ENCODE data around the gene CASP9. TPM values are rescaled to one million over a fixed set of nuclear protein-coding genes. Genes with fewer than 3 reads are reported as not detected.

CASP9 gene
- total RNA-seq, 1 donor from 2014 or later: 8.5 TPM

DNA sequence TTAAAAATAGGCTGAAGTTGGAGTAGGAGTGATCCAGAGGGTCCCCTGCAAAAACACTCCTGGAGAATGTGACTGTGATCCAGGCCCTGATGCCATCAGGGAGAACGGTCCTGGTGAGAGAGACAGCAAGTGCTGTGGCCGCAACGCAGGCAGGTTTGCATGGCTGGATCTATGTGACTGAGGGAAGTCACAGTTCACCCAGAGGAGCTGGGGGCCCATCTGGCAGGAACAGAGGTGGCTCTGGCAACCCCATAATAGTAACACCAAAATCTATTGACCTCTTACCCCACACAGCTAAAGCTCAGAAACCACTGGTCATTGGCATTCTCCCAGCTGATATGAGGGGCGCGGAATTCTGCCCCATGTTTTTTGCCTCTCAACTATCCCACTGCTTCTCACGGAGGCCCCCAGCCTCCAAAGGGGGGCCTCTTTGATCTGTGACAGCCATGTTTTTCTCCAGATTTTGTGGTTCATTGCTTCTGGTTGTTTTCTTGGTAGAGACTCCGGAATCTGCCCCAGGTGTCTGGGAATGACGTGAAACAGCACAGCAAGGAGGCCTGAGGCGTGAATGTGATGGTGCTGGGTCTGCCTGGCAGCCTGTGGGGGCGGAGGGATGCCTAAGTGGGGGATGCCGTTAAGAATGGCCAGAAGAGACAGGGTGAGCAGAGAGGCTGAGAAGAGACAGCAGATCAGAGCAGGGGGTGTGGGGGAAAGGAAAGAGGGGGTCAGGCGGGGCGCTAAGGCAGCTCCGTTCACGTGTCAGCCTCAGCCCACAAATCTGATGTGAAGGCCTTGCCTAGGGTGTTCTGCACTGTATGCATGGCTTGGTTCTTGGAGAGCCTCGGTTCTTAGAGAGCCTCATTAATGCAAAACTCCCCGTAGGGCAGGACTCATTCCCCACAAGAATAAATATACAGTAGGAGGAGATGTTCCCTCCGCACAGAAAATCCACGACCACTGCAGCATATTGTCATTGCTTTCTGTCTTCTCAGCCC is 23.5 kb downstream of the CASP9 start:
- no peak for DNase-seq (ENCODE audit: low read depth)
- Mint-ChIP-seq H3K36me3 (ENCODE audit: low read depth, unreplicated experiment) (peaks cover 4% of the 10 kb centered on the region), H3K4me3 (ENCODE audit: unreplicated experiment) (no peak overlapping the region), H3K4me1 (ENCODE audit: low read depth, unreplicated experiment) (no peaks in the 10 kb centered on the region), H3K9me3 (ENCODE audit: unreplicated experiment) (no peaks in the 10 kb centered on the region), H3K27me3 (ENCODE audit: low read depth, unreplicated experiment) (no peaks in the 10 kb centered on the region), H3K27ac (ENCODE audit: unreplicated experiment) (no peak overlapping the region)
- Histone ChIP-seq H3K36me3 (ENCODE audit: insufficient read depth, low read length) (no peaks in the 10 kb centered on the region), H3K27me3 (ENCODE audit: insufficient read depth, low read length) (no peaks in the 10 kb centered on the region), H3K4me2 (ENCODE audit: low read length) (no peak overlapping the region), H3K27ac (ENCODE audit: low read depth, low read length) (no peak overlapping the region), H2AFZ (ENCODE audit: low read depth, low read length) (no peak overlapping the region), H3K4me3 (ENCODE audit: insufficient read depth, low read depth, low read length) (no peak overlapping the region), H3K9ac (ENCODE audit: low read length) (no peak overlapping the region), H3K4me1 (ENCODE audit: insufficient read depth, low read length) (no peaks in the 10 kb centered on the region), H4K20me1 (ENCODE audit: insufficient read depth, low read length) (no peaks in the 10 kb centered on the region), H3K79me2 (ENCODE audit: insufficient read depth, low read length) (no peaks in the 10 kb centered on the region), H3K9me3 (ENCODE audit: insufficient read depth, low read depth, low read length) (no peaks in the 10 kb centered on the region)
- FAIRE-seq: no peak
- no peak for TF ChIP-seq EZH2 (IDR thresholded peaks at IDR 0.05; ENCODE audit: insufficient read depth, low read length)
- TF ChIP-seq, protein P1, sequence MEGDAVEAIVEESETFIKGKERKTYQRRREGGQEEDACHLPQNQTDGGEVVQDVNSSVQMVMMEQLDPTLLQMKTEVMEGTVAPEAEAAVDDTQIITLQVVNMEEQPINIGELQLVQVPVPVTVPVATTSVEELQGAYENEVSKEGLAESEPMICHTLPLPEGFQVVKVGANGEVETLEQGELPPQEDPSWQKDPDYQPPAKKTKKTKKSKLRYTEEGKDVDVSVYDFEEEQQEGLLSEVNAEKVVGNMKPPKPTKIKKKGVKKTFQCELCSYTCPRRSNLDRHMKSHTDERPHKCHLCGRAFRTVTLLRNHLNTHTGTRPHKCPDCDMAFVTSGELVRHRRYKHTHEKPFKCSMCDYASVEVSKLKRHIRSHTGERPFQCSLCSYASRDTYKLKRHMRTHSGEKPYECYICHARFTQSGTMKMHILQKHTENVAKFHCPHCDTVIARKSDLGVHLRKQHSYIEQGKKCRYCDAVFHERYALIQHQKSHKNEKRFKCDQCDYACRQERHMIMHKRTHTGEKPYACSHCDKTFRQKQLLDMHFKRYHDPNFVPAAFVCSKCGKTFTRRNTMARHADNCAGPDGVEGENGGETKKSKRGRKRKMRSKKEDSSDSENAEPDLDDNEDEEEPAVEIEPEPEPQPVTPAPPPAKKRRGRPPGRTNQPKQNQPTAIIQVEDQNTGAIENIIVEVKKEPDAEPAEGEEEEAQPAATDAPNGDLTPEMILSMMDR (IDR thresholded peaks at IDR 0.05; ENCODE audit: insufficient read depth, low read depth, low read length): no peak

DNA sequence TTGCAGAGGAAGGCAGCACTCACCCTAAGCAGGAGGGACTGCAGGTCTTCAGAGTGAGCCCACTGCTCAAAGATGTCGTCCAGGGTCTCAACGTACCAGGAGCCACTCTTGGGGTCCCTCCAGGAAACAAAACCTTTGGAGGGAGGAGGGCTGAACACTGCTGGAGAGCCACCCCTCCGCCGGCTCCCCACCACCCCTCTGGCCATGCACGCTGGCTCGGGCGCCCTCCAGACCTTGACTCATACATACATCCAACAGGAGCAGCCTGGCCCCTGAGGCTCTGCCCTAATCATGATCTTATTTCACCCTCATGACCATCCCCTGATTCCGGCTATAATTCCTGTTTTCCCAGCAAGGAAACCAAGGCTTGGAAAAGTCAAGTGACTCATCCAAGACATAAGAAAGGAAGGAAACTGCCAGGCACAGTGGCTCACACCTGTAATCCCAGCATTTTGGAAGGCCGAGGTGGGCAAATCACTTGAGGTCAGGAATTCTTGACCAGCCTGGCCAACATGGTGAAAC is 30.1 kb downstream of the CASP9 start:
- TF ChIP-seq, protein P1 (IDR thresholded peaks at IDR 0.05; ENCODE audit: insufficient read depth, low read depth, low read length): no peak
- TF ChIP-seq EZH2 (IDR thresholded peaks at IDR 0.05; ENCODE audit: insufficient read depth, low read length): no peak
- Histone ChIP-seq H4K20me1 (ENCODE audit: insufficient read depth, low read length) (no peaks in the 10 kb centered on the region), H3K27ac (ENCODE audit: low read depth, low read length) (no peak overlapping the region), H3K9me3 (ENCODE audit: insufficient read depth, low read depth, low read length) (no peaks in the 10 kb centered on the region), H3K79me2 (ENCODE audit: insufficient read depth, low read length) (no peaks in the 10 kb centered on the region), H3K4me1 (ENCODE audit: insufficient read depth, low read length) (no peaks in the 10 kb centered on the region), H3K9ac (ENCODE audit: low read length) (no peak overlapping the region), H3K4me3 (ENCODE audit: insufficient read depth, low read depth, low read length) (no peak overlapping the region), H2AFZ (ENCODE audit: low read depth, low read length) (no peak overlapping the region), H3K4me2 (ENCODE audit: low read length) (no peak overlapping the region), H3K36me3 (ENCODE audit: insufficient read depth, low read length) (no peaks in the 10 kb centered on the region), H3K27me3 (ENCODE audit: insufficient read depth, low read length) (no peaks in the 10 kb centered on the region)
- Mint-ChIP-seq H3K4me3 (ENCODE audit: unreplicated experiment) (no peak overlapping the region), H3K36me3 (ENCODE audit: low read depth, unreplicated experiment) (peaks cover 9% of the 10 kb centered on the region), H3K9me3 (ENCODE audit: unreplicated experiment) (no peaks in the 10 kb centered on the region), H3K4me1 (ENCODE audit: low read depth, unreplicated experiment) (peaks cover 3% of the 10 kb centered on the region), H3K27me3 (ENCODE audit: low read depth, unreplicated experiment) (no peaks in the 10 kb centered on the region), H3K27ac (ENCODE audit: unreplicated experiment) (no peak overlapping the region)
- no peak for DNase-seq (ENCODE audit: low read depth)
- no peak for FAIRE-seq
